GM12878 (cell line): ENCODE results near the gene HAGHL. TPM values are rescaled to one million over a fixed set of nuclear protein-coding genes. Genes with fewer than 3 reads are reported as not detected.

Experiments
- ATAC-seq: fragments of 200-7000 bp; cut with Tn5 transposase; 3 replicates; pipeline ENCODE4 v1.9.1; 2020; ENCODE audit warnings: mild to moderate bottlenecking, moderate library complexity
- BruUV-seq: library from RNA; stranded (reverse); fragments of 400-500 nt; replicated peaks from 2 replicates; lab custom pipeline; 2021; lab: Mats Ljungman, UMichigan
- CTCF ChIA-PET: fragments of 300-600 bp; sonication (Branson Sonifier 250); formaldehyde crosslinking; extraction: SDS; loops from one replicate; lab custom pipeline; 2021; ENCODE audit warnings: inconsistent platforms; lab: Yijun Ruan, JAX
- POLR2A ChIA-PET: fragments of 350-600 bp; formaldehyde crosslinking; extraction: SDS; loops from one replicate; lab custom pipeline; 2021; ENCODE audit warnings: inconsistent platforms; lab: Charles Lee
- RAD21 ChIA-PET: fragments of 300-600 bp; sonication (Branson Sonifier 250); formaldehyde crosslinking; loops from one replicate; lab custom pipeline; 2023; ENCODE audit warnings: antibody characterized with exemption; ENCODE audit not compliant: unreplicated experiment; lab: Charles Lee
- SMC1A ChIA-PET: fragments of 300-600 bp; sonication (Branson Sonifier 250); formaldehyde crosslinking; loops from one replicate; lab custom pipeline; 2023; ENCODE audit not compliant: unreplicated experiment, uncharacterized antibody; lab: Charles Lee
- DNase-seq: peaks from one replicate; pipeline ENCODE4 v3.0.0-alpha.2; 2011; ENCODE audit warnings: low read depth, low spot score
- FAIRE-seq: peaks from 3 replicates; lab custom pipeline; 2011; peaks lifted over from hg19 to GRCh38; lab: Jason Lieb, UNC
- H2AFZ ChIP-seq: 2 replicates; pipeline ENCODE4 v1.6.0; 2011; ENCODE audit warnings: low read depth, low read length, control low read depth; ENCODE audit not compliant: control insufficient read depth
- H3K27ac ChIP-seq: 2 replicates; pipeline ENCODE4 v1.5.1; 2011; ENCODE audit warnings: control low read depth; ENCODE audit not compliant: control insufficient read depth, insufficient read depth
- H3K27me3 ChIP-seq, 2 experiments: replicated peaks in 1 of 2; 2 replicates each; pipeline versions ENCODE4 v1.6.0 to v1.6.1; 2011; ENCODE audit warnings: low read length in 1 of 2; ENCODE audit not compliant: control insufficient read depth in 2 of 2, insufficient read depth in 2 of 2
- H3K36me3 ChIP-seq, 2 experiments: 2 replicates each; pipeline ENCODE4 v1.5.1; 2011; ENCODE audit warnings: low read length in 1 of 2; ENCODE audit not compliant: control insufficient read depth in 2 of 2, insufficient read depth in 2 of 2
- H3K4me1 ChIP-seq: 2 replicates; pipeline ENCODE4 v1.6.1; 2011; ENCODE audit warnings: mild to moderate bottlenecking, low read length, moderate library complexity, mixed read lengths; ENCODE audit not compliant: control insufficient read depth, insufficient read depth
- H3K4me2 ChIP-seq: 2 replicates; pipeline ENCODE4 v1.6.0; 2011; ENCODE audit warnings: control low read depth; ENCODE audit not compliant: control insufficient read depth, insufficient read depth
- H3K4me3 ChIP-seq: fragments of 200-600 bp; sonication (generic); 2 replicates; pipeline ENCODE4 v1.5.1; 2016
- H3K79me2 ChIP-seq: 2 replicates; pipeline ENCODE4 v1.6.0; 2011; ENCODE audit warnings: low read length; ENCODE audit not compliant: control insufficient read depth, insufficient read depth
- H3K9ac ChIP-seq: 2 replicates; pipeline ENCODE4 v1.8.0; 2011; ENCODE audit warnings: low read length, control low read depth, mixed read lengths; ENCODE audit not compliant: control insufficient read depth, insufficient read depth
- H3K9me3 ChIP-seq: replicated peaks from 3 replicates; pipeline ENCODE4 v1.5.1; 2011; ENCODE audit warnings: mild to moderate bottlenecking, low read length; ENCODE audit not compliant: control insufficient read depth, insufficient read depth
- H4K20me1 ChIP-seq: 2 replicates; pipeline ENCODE4 v1.6.0; 2011; ENCODE audit not compliant: control insufficient read depth, insufficient read depth
- POLR2A ChIP-seq: IDR thresholded peaks from 2 replicates; pipeline ENCODE4 v1.6.1; 2011; ENCODE audit warnings: low read depth, mild to moderate bottlenecking, low read length
- ZBED1 ChIP-seq: IDR thresholded peaks from 2 replicates; pipeline ENCODE4 v1.6.1; 2016; ENCODE audit warnings: borderline replicate concordance
- WGBS: methylation state at CpG from one replicate; pipeline ENCODE4 v1.1.6; 2016; ENCODE audit warnings: low lambda C conversion rate; ENCODE audit not compliant: insufficient replicate concordance, insufficient coverage; ENCODE audit errors: missing lambda C conversion rate; 5-methylcytosine and 5-hydroxymethylcytosine counted together
- in situ Hi-C: fragments of 300-500 bp; cut with MboI; formaldehyde crosslinking; loops from 9 replicates; pipeline ENCODE4 v1.14.3; 2018; ENCODE audit warnings: mixed read lengths
- intact Hi-C: fragments of 100-400 bp; cut with micrococcal nuclease; formaldehyde crosslinking; loops from one replicate; pipeline ENCODE4 v1.14.2; 2022; ENCODE audit not compliant: unreplicated experiment
- polyA plus RNA-seq, 11 experiments: library from polyadenylated mRNA; depleted of rRNA in 4 of 11; unstranded in 6 of 11; stranded (reverse) in 5 of 11; fragments of >200 nt; fragmentation: Nextera tagmentation in 4 of 11; fragmentation: Illumina TruSeq in 1 of 11; extraction: Ambion mirVana in 4 of 11; extraction: Trizol in 1 of 11; gene quantifications; 1 replicate in 1 of 11; 2 replicates in 10 of 11; pipeline versions ENCODE4 v1.2.1 to v1.2.3, GENCODE V29; 2011 to 2016; ENCODE audit warnings: inconsistent platforms in 2 of 11, missing spikeins in 2 of 11, low read depth in 1 of 11
- total RNA-seq, 4 experiments: library from RNA; depleted of rRNA in 3 of 4; stranded (reverse); fragments of >200 nt in 3 of 4; fragmentation: Illumina TruSeq in 1 of 4; extraction: Trizol in 1 of 4; gene quantifications; 2 replicates each; pipeline versions ENCODE4 v1.2.1 to v1.2.3, GENCODE V29; 2013 to 2021
- TF ChIP-seq, protein P1 (sequence below): IDR thresholded peaks from 2 replicates; pipeline ENCODE4 v1.6.1; 2011; ENCODE audit warnings: borderline replicate concordance, low read depth, mild to moderate bottlenecking, moderate library complexity, mixed read lengths, low read length; ENCODE audit not compliant: insufficient read depth; ENCODE audit errors: extremely low read length

HAGHL gene
- total and polyA plus RNA-seq, 10 of the 15 experiments (the other 5 are each of a cell fraction or from before 2014, with no cell fraction given), result 0.23 to 44.6 (median 16.4) TPM

DNA sequence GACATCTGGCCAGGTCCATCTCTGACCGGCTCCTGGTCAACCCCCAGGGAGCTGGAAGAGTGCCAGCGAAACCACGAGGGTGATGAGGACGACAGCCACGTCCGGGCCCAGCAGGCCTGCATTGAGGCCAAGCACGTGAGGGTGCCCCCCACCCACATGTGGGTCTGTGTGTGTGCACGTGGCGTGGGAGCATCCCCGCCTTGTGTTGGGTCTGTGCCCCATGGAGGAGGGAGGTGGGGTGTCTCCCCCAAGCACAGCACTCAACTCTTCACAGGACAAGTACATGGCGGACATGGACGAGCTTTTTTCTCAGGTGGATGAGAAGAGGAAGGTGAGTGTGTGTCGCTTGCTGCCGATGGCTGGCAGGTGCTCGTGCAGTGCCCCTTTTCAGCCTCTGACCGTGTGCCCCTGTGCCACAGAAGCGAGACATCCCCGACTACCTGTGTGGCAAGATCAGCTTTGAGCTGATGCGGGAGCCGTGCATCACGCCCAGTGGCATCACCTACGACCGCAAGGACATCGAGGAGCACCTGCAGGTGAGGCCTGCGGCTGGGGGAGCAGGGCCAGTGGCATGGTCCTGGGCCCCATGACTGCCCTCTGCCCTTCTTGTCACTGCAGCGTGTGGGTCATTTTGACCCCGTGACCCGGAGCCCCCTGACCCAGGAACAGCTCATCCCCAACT lies 45.0 kb upstream of the HAGHL start:
- in situ Hi-C loops, result no loop called here
- FAIRE-seq (no peak), ATAC-seq (no peak), DNase-seq (no peak)
- CTCF ChIA-PET, result no interaction called here
- Histone ChIP-seq H3K9ac (no peak overlapping the region), H3K27ac (no peak overlapping the region), H3K36me3 (peaks cover 6 to 14% of the 10 kb centered on the region in 2 experiments; a peak in 2 of 4 replicates), H3K4me1 (peaks cover 15% of the 10 kb centered on the region), H3K4me2 (peak overlapping the region; percentile 98), H3K79me2 (peaks cover 24% of the 10 kb centered on the region), H3K27me3 (no peaks in the 10 kb centered on the region), H3K9me3 (no peaks in the 10 kb centered on the region), H3K4me3 (peak overlapping the region; percentile 77), H4K20me1 (peaks cover 6% of the 10 kb centered on the region; the same call in 1 of the 2 replicates), H2AFZ (no peak overlapping the region)
- TF ChIP-seq ZBED1, result 0 out of 2 replicates have a peak, but pooled peaks have one; percentile 11
- TF ChIP-seq POLR2A, result peak; percentile 32; the same call in 1 of the 2 replicates
- TF ChIP-seq, protein P1, sequence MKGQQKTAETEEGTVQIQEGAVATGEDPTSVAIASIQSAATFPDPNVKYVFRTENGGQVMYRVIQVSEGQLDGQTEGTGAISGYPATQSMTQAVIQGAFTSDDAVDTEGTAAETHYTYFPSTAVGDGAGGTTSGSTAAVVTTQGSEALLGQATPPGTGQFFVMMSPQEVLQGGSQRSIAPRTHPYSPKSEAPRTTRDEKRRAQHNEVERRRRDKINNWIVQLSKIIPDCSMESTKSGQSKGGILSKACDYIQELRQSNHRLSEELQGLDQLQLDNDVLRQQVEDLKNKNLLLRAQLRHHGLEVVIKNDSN, result no peak
- intact Hi-C loops, result loop anchor here (5.0 kb wide), 1 partner anchor 45 kb away; the partner anchor contains the start of gene METTL26
- POLR2A ChIA-PET, result interaction anchor here (1.6 to 2.0 kb wide), 2 partner anchors 8 to 19 kb away, joined by 3 to 13 read pairs; partner anchors contain the start of gene WDR24
- TSS peak; percentile 77 for BruUV-seq
- SMC1A ChIA-PET, result no interaction called here
- 87% methylated on average over 28 of the region's 28 CpGs for WGBS
- RAD21 ChIA-PET, result interaction anchor here (1.2 kb wide), 1 partner anchor 8 kb away, joined by 4 read pairs; the partner anchor contains the start of gene WDR24
